Stimulated activated CD8-positive, alpha-beta memory T cell treated with anti-CD3 and anti-CD28 coated beads, Interleukin-12 subunit alpha, Interleukin-12 subunit beta, amount 100 ng/mL, for 24 hours (primary cell): ENCODE data around the gene CYP27C1.
"Not testable (repeated sequence)": the region's sequence is repeated elsewhere in the genome, so short reads cannot be mapped to it uniquely, and the experiment has no call there.

ENCODE experiments used
- DNase-seq: peaks from one replicate; pipeline ENCODE4 v3.0.0-alpha.2; 2020; ENCODE audit errors: extremely low read depth

Gene CYP27C1

GRCh38 chr2:127170452-127171197 is 49.5 kb downstream of the CYP27C1 start:
- DNase-seq: no peak

- DNase-seq: no peak
These were observed 50.1 kb downstream of the CYP27C1 start for GRCh38 chr2:127170021-127170420.

DNA sequence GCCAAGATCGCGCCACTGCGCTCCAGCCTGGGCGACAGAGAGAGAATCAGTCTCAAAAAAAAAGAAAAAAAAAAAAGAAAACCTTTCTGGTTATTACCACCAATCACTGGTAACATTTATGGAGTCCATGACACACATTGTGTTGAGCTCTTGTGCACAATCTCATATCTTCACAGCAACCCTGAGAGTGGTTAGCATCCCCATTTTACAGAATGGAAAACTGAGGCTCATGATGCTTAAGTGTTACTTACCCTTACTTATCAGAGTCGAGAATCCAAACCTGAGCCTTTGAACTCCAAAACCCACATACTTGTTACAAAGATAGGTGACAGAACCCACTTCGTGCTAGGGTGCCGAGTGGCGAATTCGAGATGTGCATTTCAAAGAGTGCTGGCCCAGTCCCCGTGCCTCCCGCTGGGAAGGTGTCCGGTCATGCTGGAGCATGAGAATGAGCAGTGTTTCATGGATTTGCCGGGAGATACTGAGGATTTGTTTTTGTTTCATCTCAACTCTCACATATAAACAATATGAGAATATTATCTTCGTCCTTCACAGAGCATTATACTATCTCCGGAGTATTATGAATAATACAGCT is 50.9 kb downstream of the CYP27C1 start:
- DNase-seq: no peak

DNA sequence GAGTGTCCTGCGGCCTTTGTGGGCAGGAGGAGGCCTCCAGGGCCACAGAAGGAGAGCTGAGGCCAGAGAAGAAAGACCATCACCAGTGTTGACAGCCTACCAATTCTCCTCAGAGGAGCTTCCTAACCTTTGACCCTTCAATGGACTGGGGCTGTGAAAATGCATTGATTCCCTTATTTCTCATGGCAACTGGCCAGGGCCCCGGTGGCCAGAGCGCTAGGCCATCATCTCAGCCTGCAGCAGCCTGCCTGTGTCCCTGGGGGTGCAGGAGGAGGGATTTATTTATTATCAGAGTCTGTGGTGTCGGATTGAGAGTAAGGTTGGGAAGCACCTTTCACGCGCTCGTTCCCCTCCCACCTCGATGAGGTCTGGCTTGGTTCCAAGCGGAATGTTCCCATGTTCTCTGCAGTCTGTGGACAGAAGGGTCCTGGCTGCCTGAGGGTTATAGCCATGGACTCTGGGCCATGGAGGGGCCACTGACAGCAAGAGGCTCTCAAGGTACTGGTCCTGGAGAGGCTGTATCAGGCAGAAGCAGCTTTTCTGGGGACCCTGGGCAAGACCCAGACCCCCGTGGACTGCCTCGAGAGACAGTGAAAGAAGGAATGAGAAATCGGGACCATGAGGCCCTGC is 53.8 kb downstream of the CYP27C1 start:
- no peak for DNase-seq

- DNase-seq: no peak
These were observed 54.6 kb downstream of the CYP27C1 start for GRCh38 chr2:127165539-127165935.

GRCh38 chr2:127164761-127165538 is 55.1 kb downstream of the CYP27C1 start:
- no peak for DNase-seq

GRCh38 chr2:127163921-127164320 is 56.2 kb downstream of the CYP27C1 start:
- DNase-seq: no peak

GRCh38 chr2:127163090-127163406 is 57.1 kb downstream of the CYP27C1 start:
- DNase-seq: not testable (repeated sequence)

DNA sequence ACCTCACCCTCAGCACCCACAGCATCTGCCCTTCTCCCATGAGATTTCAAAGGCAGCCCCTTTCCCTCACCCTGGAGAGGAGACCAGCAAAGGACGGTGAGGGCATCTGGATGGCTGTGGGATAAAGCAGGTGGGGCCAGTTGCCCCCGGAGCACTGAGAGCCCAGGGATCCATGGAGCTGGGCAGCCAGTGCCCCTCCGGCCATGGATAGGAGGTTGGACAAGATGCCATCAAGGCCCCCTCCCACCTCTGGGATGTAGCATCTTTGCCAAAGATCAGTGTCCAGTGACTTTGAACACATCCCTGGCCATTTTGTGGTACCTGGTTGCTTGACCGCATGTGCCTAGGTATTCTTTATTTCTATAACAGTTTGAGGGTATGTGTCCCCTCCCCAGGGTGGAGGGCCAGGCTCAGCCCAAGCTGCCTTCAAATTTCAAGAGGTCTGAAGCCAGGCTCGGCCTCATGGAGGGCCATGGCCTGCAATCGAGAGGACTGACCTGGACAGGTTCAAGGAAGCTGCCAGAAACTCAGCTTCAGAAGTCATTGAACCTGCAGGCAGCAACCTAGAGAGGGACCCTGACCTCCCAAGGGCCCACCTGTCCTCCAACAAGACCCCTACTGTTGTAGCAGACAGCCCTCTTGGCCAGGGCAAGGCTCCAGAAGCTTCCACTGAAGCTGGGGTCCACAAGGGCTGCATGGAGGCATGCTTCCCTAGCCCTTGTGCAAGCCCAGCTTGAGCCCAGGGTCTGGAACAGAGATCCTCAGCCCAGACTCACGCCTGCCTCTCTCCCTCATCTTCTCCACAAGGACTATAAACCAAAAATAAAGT is 57.6 kb downstream of the CYP27C1 start:
- no peak for DNase-seq

DNA sequence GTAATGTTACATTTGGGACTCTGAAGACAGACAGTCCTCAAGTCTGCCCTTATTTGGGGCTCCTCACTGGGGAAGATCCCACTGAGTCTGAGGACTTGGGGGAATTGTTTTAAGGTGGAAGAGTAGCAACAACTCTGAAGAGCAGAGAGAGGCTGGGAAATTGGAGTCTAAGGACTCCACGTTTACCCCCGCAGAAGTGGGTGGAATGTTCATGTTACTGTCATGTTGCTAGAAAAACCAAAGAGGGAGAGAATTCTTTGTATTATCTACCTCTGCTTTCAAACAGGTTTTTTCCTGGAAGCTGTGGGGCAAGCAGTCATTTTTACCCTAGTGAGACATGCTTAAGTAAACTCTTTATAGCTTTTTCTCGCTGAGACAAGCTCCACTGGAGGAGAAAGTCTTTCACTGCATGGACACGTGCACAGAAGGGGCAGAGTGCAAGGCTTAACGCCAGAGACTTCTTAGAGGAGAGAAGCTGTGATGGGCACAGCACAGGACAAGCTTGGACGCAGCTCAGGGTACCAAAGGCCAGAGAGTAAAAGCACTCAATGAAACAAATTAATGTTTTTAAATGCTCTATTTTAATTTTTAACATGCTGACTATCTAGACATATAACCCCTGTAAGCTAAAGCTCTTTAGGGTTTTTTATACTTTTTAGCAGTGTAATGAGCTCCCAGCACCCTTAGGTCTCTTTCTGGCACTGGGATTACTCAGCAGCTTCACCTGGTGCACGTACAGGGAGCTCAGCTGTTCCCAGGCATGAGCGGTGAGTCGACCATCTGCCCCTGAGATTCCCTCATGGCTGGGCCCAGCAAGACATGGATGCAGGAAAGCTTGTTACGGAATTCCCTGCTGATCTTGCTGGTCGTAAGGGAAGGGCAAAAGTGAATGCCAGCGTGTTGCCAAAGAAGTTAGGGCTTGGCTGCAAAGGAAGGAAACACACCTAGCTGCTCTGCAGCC is 58.6 kb downstream of the CYP27C1 start:
- DNase-seq: no peak

GRCh38 chr2:127160676-127161075 is 59.4 kb downstream of the CYP27C1 start:
- no peak for DNase-seq

- no peak for DNase-seq
These were observed 60.6 kb downstream of the CYP27C1 start for GRCh38 chr2:127159543-127159942.

GRCh38 chr2:127158614-127159290 is 61.3 kb downstream of the CYP27C1 start:
- no peak for DNase-seq

- DNase-seq: no peak
These were observed 62.2 kb downstream of the CYP27C1 start for GRCh38 chr2:127157651-127158485.

- no peak for DNase-seq
These were observed 63.0 kb downstream of the CYP27C1 start for GRCh38 chr2:127157114-127157513.

GRCh38 chr2:127155947-127156346 is 64.2 kb downstream of the CYP27C1 start:
- no peak for DNase-seq

GRCh38 chr2:127155028-127155581 is 65.0 kb downstream of the CYP27C1 start:
- no peak for DNase-seq

DNA sequence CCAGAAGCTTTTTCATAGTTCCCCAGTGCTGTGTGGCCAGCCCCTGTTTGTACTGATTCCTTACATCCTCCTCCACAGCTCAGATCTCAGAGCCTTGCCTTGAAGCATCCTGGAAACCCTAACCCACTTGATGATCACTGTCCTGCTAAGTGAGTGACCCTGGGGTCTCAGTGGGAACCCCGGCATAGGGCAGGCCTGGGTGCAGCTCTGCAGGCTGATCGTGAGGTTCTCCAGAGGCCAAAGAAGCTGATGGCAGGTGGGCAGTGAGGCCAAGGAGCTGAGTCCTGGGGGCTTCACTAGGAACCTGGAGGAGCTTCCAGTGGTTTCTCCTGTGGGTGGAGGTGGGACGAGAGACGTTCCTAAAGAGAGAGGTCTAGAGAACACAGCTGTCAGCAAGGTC is 65.7 kb downstream of the CYP27C1 start:
- no peak for DNase-seq

DNA sequence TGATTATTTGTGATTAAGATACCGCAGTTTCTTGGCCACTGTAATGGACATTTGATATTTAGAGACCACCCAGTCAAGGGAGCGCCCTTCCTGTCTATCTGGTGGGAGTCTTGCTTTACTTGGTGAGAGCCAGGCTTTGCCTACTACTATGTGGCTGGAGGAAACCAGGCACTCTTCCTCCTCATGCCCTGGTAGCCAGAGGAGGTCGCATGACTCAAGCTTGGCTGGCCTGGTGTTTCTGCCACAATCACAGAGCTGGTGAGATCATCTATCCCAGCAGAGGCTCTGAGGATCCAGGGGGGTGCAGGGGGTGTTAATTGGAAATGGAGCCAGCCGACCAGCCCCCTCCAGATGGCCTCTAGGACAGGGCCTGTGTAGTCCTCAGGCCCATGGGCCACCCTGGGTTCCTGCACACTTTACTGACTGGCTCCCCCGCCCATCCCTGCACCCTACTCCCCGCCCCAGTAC is 66.4 kb downstream of the CYP27C1 start:
- DNase-seq: no peak
